Central memory CD4-positive, alpha-beta T cell (primary cell): ENCODE data around the gene PLCXD1.
"Not testable (repeated sequence)": the region's sequence is repeated elsewhere in the genome, so short reads cannot be mapped to it uniquely, and the experiment has no call there.

Experiments used
- DNase-seq: peaks from one replicate; pipeline ENCODE4 v3.0.0; 2022

PLCXD1 gene

DNA sequence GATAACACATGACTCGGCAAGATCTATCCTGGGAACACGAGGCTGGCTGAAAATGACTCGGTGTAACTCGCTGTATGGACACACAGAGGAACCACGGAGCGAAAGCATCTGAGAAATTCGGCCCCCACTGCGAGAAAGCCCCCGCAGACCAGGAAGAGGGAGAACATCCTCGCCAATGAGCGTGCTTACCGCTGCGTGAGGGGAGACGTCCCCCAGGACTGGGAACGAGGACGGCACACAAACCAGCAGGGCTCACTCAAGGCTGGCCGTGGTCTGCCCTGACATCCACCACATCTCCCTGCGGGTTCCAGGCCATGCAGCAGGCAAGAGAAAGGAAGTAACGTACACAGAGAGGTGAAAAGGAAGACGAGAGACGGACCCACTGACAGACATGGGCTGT lies 55.0 kb downstream of the PLCXD1 start:
- no peak for DNase-seq

DNA sequence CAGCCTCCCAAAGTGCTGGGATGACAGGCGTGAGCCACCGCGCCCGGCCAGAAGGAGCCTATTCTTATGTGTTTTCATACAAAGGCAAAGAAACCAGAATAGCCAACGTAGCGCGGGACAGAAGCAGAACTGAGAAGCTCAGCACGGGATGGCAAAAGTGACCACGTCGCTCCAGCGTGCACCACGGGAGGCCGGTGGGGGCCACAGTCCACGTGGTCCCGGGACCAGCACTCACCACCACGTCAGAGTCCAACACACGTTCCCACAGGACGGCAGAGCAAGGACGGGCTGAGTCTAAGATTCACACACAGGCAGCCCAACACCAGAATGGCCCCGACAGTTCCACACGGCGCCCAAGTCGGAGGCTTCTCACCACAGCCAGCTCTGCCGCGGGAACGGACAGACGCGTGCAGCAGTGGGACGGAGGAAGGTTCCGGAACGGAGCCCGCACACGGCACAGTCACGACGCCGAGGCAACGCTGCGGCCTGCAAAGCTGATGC lies 56.2 kb downstream of the PLCXD1 start:
- DNase-seq = no peak

DNA sequence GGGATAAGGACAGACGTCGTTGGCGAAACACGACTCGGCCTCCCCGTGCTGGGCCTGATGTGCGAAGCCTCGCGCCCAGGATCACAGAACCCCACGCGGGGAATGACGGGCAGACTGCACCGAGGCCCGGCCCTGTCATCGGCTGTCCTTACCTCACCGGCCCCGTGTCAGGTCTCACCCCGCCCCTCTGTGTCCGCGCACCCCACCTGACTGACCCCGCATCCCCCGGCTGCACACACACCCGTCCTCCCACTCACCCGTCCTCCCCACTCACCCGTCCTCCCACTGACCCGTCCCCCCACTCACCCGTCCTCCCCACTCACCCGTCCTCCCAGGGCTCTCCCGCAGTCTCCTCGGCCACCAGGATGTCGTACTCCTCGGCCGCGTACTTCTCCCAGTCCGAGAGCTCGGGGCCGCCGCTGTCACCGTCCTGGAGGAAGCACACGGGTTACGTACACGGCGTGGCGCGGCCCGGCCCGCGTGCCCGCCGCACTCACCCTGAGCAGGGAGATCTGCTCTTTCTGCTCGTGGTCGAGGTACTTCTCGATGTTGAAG lies 57.2 kb downstream of the PLCXD1 start:
- no peak for DNase-seq

DNA sequence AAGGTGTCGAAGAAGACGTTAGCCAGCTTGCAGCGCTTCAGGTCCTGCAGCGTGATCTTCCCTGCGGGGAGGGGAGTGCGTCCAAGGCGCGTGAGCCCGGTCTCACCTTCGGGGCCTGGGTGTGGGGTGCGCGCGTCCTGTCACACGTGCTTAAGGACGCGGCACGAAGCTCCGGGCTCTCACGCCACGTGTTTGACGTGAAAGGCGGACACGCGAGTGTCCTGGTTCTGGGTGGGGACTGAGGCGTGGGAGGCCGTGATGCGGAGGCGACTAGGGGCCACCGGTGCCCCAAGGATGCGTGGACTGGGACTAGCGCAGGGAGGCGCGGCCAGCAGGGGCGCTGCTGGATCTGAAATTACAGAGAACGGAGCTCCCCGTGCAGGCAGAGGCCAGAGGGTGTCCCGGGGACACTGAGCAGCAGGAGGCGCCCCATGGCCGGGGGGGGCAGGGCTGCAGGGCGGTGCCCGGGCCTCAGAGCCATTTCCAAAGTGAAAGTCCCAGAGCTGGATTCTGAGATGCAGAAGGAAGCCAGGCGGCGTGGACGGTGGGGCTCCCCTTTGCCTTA lies 57.7 kb downstream of the PLCXD1 start:
- DNase-seq = no peak

GRCh38 chrX:340121-340520 lies 58.9 kb downstream of the PLCXD1 start:
- DNase-seq = no peak

GRCh38 chrX:340641-341423 lies 59.7 kb downstream of the PLCXD1 start:
- DNase-seq = no peak

DNA sequence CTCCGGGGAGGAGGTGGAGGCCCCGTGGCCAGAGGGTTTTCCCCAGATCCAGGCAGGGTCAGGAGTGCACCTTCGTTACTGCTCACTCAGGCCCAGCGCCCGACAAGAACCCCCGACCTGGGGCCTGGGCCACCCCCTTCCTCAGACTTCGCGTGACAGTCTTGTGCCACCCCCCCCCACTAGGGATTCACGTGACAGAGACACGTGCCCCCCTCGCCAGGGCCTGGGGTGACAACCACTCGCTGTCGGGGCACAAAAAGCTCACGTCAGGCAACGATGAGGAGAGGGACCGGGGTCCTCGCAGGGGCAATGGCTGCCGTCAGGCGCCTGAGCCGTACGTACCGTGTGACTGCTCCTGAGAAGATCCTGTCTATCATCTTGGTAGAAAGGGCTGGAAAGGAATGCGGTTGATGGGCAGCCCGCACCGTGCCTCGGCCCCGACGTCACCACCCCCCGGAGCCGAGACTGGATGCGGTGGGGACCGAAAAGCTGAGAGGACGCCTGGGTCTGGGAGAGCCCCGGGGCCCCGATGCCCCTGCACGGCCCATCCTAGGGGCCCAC lies 60.4 kb downstream of the PLCXD1 start:
- DNase-seq = no peak

DNA sequence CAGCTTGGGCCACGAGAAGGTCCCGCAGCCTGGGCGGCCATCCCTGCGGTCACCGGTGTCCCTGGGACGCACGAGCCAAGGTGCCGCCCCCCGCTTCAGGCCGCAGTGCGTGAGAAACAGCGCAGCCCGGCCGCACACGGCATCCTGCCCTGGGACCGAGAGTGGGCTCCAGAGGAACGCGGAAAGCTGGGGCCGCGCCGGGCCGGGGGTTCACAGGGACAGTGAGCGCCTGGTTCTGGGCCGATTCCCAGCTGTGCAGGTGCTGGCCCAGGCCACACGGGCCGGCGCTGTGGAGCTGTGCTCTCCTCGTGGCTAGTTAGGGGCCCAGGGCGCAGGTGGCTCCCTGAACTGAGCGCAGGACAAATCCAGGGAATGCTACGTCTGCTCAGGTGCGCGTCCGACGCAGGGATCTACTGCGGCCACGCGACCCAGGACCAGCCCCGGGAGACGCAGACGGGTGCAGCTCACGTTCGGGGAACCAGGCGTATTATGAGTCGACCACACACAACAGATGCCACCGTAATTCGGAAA lies 63.3 kb downstream of the PLCXD1 start:
- DNase-seq = no peak

DNA sequence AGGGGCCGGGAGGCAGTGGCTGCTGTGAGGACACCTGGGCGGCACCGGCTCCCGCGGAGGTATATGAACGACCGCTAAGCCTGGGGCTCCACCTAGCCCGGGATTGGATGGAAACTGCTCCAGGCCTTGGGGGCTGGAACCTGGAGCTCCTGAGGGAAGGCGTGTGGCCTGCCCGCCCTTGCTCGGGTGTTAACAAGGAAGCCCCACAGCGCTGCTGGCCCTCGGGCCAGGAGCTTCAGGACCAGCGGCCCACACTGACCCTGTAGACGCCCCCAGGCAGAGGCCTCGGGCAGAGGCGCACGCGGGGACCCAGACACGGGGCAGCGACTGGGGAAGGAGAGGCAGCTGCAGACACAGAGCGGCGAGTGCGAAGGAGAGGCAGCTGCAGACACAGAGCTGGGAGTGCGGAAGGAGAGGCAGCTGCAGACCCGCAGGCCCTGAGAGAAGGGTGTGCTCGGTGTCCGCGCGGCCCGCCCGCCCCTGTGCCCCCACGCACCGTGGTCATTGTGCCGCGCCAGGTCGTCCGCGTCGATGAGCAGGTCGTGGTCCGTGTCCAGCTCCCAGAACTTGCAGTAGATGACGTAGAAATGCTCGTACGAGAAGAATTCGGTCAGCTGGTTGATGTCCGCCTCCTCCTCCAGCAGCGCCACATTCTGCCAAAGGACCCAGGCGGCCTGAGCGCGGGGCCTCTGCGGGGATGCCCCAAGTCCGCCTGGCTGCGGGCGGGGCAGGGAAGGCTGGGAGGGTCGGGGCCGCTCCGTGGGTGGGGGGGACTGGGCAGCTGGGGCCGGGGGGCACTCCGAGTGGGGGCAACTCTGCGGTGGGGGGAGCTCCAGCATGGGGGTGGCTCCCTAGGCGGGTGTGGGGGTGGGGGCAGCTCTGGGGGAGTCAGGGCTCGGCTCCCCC lies 64.1 kb downstream of the PLCXD1 start:
- no peak for DNase-seq

- no peak for DNase-seq
These were observed 65.0 kb downstream of the PLCXD1 start for GRCh38 chrX:346034-346813.

DNA sequence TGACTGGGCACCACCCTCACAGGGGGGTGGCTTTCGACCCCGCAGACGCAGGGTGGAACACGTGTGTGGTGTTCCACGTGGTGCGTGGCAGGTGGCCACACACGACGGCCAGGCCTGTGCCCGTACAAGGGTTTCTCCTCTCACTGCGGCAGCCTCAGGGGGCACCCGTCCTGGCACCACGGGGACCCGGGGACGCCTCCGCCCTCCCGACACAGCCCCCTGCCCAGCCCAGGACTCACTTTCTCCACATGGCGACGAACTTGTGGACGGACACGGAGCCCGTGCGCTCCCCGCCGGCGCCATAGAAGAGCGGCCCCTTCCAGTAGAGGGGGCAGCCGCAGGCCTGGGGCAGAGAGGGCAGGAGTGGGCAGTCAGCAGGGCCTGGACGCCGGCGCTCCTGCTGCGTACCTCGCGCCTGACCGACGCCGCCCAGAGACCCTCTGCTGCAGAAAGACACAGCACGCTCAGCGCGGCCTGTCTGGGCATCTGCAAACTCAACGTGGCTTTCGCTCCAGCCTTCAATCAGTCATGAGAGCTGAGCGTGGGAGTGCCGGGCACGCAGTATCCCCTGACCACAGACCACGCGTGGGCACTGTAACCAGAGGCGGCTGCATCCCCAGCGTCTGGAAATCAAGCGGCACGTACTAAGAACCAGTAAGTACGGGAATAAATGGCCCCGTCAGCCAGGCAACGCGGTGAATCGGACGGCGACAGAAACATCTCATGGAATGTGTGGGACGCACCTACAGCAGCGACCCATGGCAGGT lies 66.4 kb downstream of the PLCXD1 start:
- no peak for DNase-seq

DNA sequence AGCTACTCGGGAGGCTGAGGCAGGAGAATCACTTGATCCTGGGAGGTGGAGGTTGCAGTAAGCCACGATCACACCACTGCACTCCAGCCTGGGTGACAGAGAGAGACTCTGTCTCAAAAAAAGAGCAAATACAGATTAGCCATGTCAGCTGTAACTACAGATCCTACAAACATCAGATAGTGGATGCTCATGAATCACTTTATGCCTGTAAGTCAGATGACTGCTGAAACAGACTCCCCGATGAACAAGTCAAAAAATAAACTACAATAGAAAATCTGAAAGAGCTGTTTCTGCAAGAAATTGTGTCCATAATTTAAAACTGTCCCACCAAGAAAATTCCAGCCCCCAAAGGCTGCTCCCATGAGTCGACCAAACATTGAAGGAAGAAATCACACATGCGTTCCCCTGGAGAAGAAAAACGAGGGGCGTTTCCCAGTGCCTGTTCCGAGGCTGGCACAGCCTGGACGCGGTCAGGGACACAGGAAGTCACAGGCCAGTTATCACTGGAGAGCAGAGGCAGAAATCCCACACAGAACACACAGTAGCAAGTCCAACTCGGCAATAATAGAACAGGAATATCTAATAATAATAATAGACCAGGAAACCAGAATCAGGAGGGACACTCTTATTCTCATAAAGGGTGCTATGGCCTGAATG lies 67.4 kb downstream of the PLCXD1 start:
- no peak for DNase-seq

DNA sequence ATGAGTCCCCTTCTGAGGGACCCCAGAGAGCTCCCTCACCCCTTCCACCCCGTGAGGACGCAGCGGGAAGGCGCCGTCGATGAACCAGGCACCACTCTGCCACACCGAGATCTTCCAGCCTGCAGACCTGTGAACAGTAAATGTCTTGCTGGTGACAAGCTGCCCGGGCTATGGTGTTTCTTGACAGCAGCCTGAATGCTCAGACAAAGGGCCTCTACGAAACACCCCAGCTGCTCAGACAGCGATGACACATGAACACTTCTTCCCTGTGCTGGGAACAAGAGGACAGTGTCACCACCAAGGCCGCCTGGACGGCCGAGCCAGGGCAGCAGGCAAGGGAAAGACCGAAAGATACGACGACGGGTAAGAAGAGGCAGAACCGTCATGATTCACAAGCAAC lies 68.0 kb downstream of the PLCXD1 start:
- no peak for DNase-seq

- DNase-seq = no peak
These were observed 68.5 kb downstream of the PLCXD1 start for GRCh38 chrX:349702-350101.

- DNase-seq = no peak
These were observed 69.0 kb downstream of the PLCXD1 start for GRCh38 chrX:350148-350533.

GRCh38 chrX:350534-351323 lies 69.5 kb downstream of the PLCXD1 start:
- DNase-seq = no peak

DNA sequence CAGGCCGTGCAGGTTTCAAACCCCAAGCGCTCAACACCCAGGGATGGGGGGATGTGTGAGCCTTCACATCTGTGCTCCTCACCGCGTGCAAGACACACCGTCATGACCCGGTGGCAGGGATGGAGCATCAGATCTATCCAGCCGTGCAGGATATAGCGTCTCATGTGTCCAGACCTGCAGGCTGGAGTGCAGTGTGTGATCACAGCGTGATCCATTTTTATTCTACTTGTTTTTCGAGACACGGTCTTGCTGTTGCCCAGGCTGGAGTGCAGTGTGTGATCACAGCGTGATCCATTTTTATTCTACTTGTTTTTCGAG lies 70.1 kb downstream of the PLCXD1 start:
- DNase-seq = not testable (repeated sequence)

DNA sequence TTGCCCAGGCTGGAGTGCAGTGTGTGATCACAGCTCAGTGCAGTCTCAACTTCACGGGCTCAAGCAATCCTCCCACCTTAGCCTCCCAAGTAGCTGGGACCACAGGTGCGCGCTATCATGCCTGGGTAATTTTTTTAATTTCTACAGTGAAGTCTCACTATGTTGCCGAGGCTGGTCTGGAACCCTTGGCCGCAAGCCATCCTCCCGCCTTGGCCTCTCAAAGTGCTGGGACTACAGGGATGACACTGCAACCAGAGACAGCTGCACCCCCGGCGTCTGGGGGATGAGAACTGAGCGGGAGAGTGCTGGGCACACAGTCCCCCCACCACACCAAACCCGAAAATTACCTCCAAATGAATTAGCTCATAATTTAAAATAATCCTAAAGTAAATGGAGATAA lies 70.6 kb downstream of the PLCXD1 start:
- DNase-seq = no peak

DNA sequence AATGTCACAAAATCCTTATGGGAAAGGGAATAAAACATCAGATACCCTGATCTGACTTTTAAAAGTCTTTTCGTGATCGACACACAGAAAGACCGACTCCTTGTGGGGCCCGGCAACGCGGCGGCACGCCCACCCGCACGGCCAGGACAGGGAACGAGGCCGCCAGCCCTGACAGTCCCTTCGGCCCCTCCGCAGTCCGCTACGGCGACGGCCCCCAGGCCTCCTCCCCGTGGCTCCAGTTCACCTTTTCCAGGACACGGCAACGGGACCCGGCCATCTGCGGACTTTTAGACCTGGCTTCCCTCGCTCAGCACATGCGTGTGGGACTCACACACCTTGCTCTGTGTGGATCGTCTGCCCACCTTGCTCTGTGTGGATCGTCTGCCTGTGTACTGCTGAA lies 71.0 kb downstream of the PLCXD1 start:
- no peak for DNase-seq
